ENCODE measurements around the gene STRA8.
A peak's percentile ranks its signal among the peaks of the same experiment; 100 is the strongest.

The STRA8 gene

GRCh38 chr7:135271255-135271615 lies 37.6 kb downstream of the STRA8 start:
- no peaks in the 10 kb centered on the region for H3K27me3 ChIP-seq

GRCh38 chr7:135272303-135272702 lies 38.7 kb downstream of the STRA8 start:
- no peaks in the 10 kb centered on the region for H3K4me1 ChIP-seq (ENCODE audit: control insufficient read depth in 1 of 2, insufficient read depth in 1 of 2, low read depth in 1 of 2, low read length in 1 of 2)
- no peaks in the 10 kb centered on the region for H3K27me3 ChIP-seq
- TF ChIP-seq CTCF (IDR thresholded peaks at IDR 0.05), result no peak
- H3K27ac ChIP-seq, result no peak overlapping the region
- no peaks in the 10 kb centered on the region for H3K9me3 ChIP-seq
- H3K36me3 ChIP-seq, result no peaks in the 10 kb centered on the region
- H3K4me3 ChIP-seq (ENCODE audit: low read depth in 1 of 2, low read length in 1 of 2), result no peak overlapping the region

More at GRCh38 chr7:135271255-135271615, 37.6 kb downstream of the STRA8 start:
- H3K36me3 ChIP-seq, result no peaks in the 10 kb centered on the region
- TF ChIP-seq CTCF (IDR thresholded peaks at IDR 0.05), result no peak
- no peaks in the 10 kb centered on the region for H3K4me1 ChIP-seq (ENCODE audit: control insufficient read depth in 1 of 2, insufficient read depth in 1 of 2, low read depth in 1 of 2, low read length in 1 of 2)
- H3K4me3 ChIP-seq (ENCODE audit: low read depth in 1 of 2, low read length in 1 of 2), result no peak overlapping the region
- H3K27ac ChIP-seq, result no peak overlapping the region
- no peaks in the 10 kb centered on the region for H3K9me3 ChIP-seq

DNA sequence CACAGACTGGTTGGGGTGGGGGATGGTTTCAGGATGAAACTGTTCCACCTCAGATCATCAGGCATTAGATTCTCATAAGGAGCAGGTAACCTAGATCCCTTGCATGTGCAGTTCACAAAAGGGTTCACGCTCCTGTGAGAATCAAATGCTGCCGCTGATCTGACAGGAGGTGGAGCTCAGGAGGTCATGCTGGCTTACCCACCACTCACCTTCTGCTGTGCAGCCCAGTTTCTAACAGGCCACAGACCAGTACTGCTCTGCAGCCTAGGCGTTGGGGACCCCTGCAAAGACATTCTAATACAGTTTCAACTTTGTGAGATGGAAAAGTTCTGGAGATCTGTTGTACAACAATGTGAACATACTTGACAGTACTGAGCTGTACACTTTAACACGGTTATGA lies 39.9 kb downstream of the STRA8 start:
- Histone ChIP-seq H3K4me1 (ENCODE audit: control insufficient read depth in 1 of 2, insufficient read depth in 1 of 2, low read depth in 1 of 2, low read length in 1 of 2) (no peaks in the 10 kb centered on the region), H3K27ac (no peak overlapping the region), H3K36me3 (no peaks in the 10 kb centered on the region), H3K4me3 (ENCODE audit: low read depth in 1 of 2, low read length in 1 of 2) (no peak overlapping the region), H3K27me3 (no peaks in the 10 kb centered on the region), H3K9me3 (no peaks in the 10 kb centered on the region)
- TF ChIP-seq CTCF (IDR thresholded peaks at IDR 0.05), result no peak

- peak; percentile 74 for TF ChIP-seq CTCF (IDR thresholded peaks at IDR 0.05)
- H3K27ac ChIP-seq, result no peak overlapping the region
Measured at GRCh38 chr7:135274495-135275268, 41.0 kb downstream of the STRA8 start.

GRCh38 chr7:135275971-135276580 lies 42.4 kb downstream of the STRA8 start:
- Histone ChIP-seq H3K27ac (no peak overlapping the region), H3K4me1 (ENCODE audit: control insufficient read depth in 1 of 2, insufficient read depth in 1 of 2, low read depth in 1 of 2, low read length in 1 of 2) (no peaks in the 10 kb centered on the region), H3K27me3 (peaks cover 6% of the 10 kb centered on the region), H3K36me3 (no peaks in the 10 kb centered on the region), H3K9me3 (no peaks in the 10 kb centered on the region), H3K4me3 (ENCODE audit: low read depth in 1 of 2, low read length in 1 of 2) (no peak overlapping the region)
- TF ChIP-seq CTCF (IDR thresholded peaks at IDR 0.05), result no peak

More at GRCh38 chr7:135274495-135275268, 41.0 kb downstream of the STRA8 start:
- Histone ChIP-seq H3K27me3 (peaks cover 6% of the 10 kb centered on the region), H3K4me1 (ENCODE audit: control insufficient read depth in 1 of 2, insufficient read depth in 1 of 2, low read depth in 1 of 2, low read length in 1 of 2) (no peaks in the 10 kb centered on the region), H3K9me3 (no peaks in the 10 kb centered on the region), H3K4me3 (ENCODE audit: low read depth in 1 of 2, low read length in 1 of 2) (no peak overlapping the region), H3K36me3 (no peaks in the 10 kb centered on the region)
